SIG-M5 treated with dmso at 0.1 percent for 504 hours (cell line): Measurements from ENCODE around the gene DARS1.
A peak's percentile ranks its signal among the peaks of the same experiment; 100 is the strongest.

ENCODE experiments used
- DNase-seq: peaks from one replicate; lab custom pipeline; 2025; ENCODE audit not compliant: unreplicated experiment; lab: John Stamatoyannopoulos, UW

Gene DARS1

GRCh38 chr2:135948141-135948540 is 37.3 kb downstream of the DARS1 start:
- DNase-seq: no peak

DNA sequence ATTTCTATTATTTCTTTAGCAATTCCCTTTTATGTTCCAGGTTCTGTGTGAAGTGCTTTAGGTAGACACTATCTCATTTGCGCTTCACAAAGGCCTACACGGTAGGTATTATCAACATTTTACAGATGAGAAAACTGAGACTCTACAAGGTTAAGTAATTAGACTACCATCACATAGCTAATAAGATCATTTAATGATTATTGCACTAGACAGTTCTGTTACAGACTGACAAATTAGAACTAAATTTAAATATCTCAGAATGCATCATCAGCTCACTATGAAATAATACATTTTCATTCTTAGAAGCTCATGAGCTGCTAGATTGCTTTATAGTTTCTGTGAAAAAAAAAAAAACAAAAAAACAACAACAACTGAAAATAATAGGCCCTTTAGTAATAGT is 37.9 kb downstream of the DARS1 start:
- DNase-seq: no peak

- DNase-seq: no peak
Measured at GRCh38 chr2:135945526-135945925, 39.9 kb downstream of the DARS1 start.

- no peak for DNase-seq
Measured at GRCh38 chr2:135944625-135945024, 40.8 kb downstream of the DARS1 start.

GRCh38 chr2:135942936-135943688 is 42.3 kb downstream of the DARS1 start:
- no peak for DNase-seq

DNA sequence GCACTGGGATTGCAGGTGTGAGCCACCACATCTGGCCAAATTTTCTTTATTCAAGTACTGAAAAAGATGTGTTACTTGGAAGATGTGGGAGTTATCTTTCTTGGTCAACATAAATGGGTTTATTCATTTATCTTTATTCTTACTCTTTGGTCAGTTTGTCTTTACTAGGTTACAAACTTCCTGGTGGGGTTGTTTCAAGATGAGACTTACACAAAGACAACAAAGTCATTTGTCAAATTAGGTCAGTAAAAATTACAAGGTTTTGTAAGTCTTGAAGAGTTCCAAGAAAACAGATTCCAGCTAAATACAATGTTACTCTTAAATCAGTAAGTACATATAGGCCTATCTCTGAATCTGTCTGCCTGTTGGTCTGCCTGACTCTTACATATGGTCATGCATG is 48.9 kb downstream of the DARS1 start:
- no peak for DNase-seq

- DNase-seq: no peak
Measured at GRCh38 chr2:135935914-135936313, 49.5 kb downstream of the DARS1 start.

DNA sequence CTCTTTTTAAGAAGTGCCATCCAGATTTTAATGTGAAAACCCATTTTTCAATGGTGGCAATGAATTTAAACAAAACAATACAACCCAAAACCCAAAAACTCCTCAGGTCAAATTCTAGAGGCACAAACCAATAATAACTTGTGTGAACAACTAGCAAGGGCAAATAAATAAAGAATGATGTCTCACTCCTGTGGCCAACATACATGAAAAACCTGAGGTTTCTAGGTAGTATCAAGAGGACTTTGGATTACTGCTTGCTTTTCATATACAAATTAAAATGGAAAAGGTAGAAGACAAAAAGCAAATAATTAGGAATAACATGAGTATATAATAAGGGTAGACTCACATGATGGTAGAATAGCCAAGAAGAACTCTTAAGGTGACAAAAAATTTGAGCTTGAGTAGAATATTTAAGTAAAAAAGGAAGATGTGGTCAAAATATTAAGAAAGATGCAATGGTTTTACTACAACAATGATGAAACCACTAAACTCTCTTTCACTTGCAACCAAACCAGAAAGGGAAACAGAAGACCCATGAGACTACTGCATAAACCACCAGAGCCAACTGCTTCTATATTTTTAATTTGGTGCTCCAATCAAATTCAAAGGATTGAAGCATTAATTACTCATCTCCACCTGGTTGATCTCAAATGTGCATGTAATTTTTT is 53.5 kb downstream of the DARS1 start:
- DNase-seq: peak; percentile 78

DNA sequence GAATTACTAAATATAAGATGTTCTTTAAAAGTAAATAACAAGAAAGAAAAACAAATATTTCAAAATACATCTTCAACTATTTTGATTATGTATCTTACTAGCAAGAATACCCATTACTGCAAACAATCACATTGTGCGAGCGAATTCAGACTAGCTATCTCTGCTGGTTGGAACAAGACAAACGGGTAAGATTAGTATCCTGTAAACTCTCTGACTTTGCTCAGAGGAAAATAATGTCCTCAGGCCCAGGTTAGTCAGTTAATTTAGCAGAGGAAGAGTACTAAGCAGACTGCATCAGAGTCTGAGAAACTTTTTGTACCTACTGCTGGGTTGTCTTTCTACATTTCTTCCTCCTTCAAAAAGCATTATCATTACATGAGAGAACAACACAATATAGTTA is 58.8 kb downstream of the DARS1 start:
- no peak for DNase-seq

- no peak for DNase-seq
Measured at GRCh38 chr2:135925571-135925970, 59.9 kb downstream of the DARS1 start.

- DNase-seq: peak; percentile 43
Measured at GRCh38 chr2:135916207-135916606, 69.2 kb downstream of the DARS1 start.

DNA sequence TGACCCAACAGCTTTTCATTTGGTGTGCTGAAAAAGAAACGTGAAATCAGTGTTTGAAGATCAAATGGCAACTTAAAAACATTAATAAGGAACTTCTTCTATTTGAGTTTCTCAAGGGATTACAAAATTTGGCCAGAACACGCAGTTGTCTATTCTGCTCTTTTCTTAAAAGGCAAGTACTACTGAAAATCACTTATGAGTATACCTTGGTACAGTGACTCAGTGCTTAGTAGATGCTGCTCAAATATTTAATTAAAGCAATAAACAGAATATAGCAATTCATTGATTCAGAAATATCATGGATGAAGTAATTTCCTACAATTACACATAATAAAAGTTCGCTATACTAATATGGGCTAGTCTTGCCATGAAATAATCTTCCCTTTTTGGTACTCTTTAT is 70.9 kb downstream of the DARS1 start:
- DNase-seq: no peak

DNA sequence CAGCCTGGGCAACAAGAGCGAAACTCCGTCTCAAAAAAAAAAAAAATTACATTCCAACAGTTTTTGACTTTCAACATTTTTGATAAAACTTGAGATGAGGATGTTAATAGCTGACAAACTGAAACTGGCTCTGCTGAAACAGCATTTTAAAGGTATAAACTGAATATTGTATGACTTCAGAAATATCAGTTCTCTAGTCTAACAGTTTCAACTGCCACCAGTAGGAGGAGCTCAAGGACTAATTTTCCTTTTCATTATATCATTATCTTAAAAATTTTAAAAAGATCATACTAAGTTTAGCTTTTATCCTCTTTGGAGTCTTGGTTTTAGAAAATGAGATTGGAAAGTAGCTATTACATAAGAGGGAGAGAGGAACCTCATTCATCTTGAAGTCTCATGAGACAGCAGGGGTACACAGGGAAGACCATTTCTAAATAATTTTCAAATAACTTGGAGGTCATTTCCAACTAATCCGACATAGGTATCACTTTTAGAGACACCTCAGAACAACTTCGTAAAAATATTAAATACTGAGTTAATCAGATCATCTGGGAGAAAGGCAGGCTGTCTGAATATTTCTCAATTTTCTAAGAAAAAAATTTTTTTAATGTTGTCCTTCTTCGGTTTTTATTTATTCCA is 71.6 kb downstream of the DARS1 start:
- peak; percentile 67 for DNase-seq

DNA sequence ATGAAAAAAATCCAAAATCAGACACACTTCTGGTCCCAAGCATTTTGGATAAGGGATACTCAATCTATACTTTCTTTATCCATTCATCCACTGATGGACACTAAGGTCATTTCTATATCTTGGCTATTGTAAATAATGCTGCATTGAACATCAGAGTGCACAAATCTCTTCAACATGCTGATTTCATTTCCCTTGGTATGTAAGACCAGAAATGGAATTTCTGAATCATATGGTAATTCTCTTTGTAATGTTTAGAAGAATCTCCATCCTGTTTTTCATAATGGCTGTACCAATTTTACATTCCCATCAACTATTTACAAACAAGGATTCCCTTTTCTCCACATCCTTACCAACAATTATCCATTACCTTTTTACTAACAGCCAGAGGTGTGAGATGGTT is 75.5 kb downstream of the DARS1 start:
- no peak for DNase-seq

DNA sequence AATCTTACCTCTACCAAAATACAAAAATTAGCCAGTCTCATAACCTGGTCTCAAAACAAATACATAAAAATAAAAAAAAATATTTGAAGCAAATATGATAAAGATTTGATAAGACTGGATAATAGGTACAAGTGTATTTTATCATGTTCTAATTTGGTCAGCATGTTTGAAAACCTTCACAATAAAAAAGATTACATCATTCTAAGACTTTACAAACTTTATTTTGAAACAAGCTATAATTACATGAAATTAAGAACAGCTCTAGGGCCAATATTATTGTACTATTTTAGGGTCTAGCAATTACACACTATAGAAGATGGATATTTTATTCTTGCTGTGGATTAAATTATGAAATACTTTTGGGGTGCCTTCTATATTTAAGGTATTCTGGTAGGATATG is 79.7 kb downstream of the DARS1 start:
- no peak for DNase-seq

- DNase-seq: no peak
Measured at GRCh38 chr2:135904341-135904989, 81.0 kb downstream of the DARS1 start.

GRCh38 chr2:135903650-135904049 is 81.8 kb downstream of the DARS1 start:
- no peak for DNase-seq

GRCh38 chr2:135899567-135899966 is 85.9 kb downstream of the DARS1 start:
- no peak for DNase-seq

- no peak for DNase-seq
Measured at GRCh38 chr2:135898234-135898786, 87.1 kb downstream of the DARS1 start.

DNA sequence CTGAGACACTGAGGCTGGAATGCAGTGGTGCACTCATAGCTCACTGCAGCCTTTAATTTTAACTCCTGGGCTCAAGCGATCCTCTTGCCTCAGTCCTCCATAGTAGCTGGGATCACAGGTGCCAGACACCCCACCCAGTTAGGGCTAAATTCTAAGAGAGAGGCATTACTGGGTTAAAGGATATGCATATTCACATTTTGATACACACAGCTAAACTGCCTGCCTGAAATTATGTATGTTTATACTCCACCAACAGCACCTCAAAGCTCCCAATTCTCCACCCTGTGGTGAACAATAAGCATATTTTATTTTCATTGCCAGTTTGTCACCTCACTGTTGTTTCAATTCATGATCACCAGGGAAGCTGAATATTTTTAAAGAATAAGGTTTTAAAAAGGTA is 90.5 kb downstream of the DARS1 start:
- DNase-seq: no peak

GRCh38 chr2:135893374-135893794 is 92.0 kb downstream of the DARS1 start:
- peak; percentile 53 for DNase-seq
